Measurements from ENCODE around the gene UTY. TPM values are rescaled to one million over a fixed set of nuclear protein-coding genes. Genes with fewer than 3 reads are reported as not detected.

Gene UTY
- total and polyA plus RNA-seq, 12 donors, result 1.3 to 15.8 (median 14.2) TPM; not detected in 3

DNA sequence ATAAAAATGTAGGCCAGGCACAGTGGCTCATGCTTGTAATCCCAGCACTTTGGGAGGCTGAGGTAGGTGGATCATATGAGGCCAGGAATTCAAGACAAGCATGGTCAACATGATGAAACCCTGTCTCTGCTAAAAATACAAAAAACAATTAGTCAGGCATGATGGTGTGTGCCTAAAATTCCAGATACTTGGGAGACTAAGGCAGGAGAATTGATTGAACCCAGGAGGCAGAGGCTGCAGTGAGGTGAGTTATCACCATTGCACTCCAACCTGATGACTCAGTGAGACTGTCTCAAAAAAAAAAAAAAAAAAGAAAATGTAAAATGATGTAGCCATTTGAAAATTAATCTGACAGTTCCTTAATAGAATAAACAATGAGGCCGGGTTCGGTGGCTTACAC lies 171.9 kb downstream of the UTY start:
- Histone ChIP-seq H3K4me1 (no peaks in the 10 kb centered on the region), H3K27ac (no peak overlapping the region), H3K9me3 (no peaks in the 10 kb centered on the region), H3K36me3 (peaks cover 0 to 44% (median 0%) of the 10 kb centered on the region in 9 donors), H3K27me3 (no peaks in the 10 kb centered on the region), H3K4me3 (no peak overlapping the region)
- WGBS, 2 donors, result 100% methylated on average over 2 of the region's 2 CpGs
- intact Hi-C loops (cut with DNase I), result no loop called here
- ATAC-seq (no peak), DNase-seq (no peak)
- TF ChIP-seq, protein P1, sequence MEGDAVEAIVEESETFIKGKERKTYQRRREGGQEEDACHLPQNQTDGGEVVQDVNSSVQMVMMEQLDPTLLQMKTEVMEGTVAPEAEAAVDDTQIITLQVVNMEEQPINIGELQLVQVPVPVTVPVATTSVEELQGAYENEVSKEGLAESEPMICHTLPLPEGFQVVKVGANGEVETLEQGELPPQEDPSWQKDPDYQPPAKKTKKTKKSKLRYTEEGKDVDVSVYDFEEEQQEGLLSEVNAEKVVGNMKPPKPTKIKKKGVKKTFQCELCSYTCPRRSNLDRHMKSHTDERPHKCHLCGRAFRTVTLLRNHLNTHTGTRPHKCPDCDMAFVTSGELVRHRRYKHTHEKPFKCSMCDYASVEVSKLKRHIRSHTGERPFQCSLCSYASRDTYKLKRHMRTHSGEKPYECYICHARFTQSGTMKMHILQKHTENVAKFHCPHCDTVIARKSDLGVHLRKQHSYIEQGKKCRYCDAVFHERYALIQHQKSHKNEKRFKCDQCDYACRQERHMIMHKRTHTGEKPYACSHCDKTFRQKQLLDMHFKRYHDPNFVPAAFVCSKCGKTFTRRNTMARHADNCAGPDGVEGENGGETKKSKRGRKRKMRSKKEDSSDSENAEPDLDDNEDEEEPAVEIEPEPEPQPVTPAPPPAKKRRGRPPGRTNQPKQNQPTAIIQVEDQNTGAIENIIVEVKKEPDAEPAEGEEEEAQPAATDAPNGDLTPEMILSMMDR (IDR thresholded peaks at IDR 0.05), result no peak

DNA sequence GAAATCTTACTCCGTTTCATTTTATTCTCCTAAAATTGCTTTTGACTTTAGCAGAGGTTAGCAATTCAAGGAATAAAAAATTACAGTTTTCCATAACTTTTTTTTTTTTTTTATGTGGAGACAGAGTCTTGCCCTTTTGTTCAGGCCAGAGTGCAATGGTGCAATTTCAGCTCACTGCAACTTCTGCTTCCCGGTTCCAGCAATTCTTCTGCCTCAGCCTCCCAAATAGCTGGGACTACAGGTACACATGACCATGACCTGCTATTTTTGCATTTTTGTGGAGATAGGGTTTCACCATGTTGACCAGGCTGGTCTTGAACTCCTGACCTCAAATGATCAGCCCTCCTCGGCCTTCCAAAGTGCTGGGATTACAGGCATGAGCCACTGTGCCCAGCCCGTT lies 179.0 kb downstream of the UTY start:
- 89 to 98% methylated on average over 4 of the region's 4 CpGs for WGBS, 2 donors
- no peaks in the 10 kb centered on the region for H3K4me1 ChIP-seq
- intact Hi-C loops (cut with DNase I), result no loop called here
- ATAC-seq (no peak), DNase-seq (no peak)
- TF ChIP-seq, protein P1 (IDR thresholded peaks at IDR 0.05), result no peak
- peaks cover 0 to 96% (median 0%) of the 10 kb centered on the region in 9 donors for H3K36me3 ChIP-seq
- H3K27me3 ChIP-seq, result no peaks in the 10 kb centered on the region
- no peak overlapping the region for H3K4me3 ChIP-seq
- H3K9me3 ChIP-seq, result no peaks in the 10 kb centered on the region
- no peak overlapping the region for H3K27ac ChIP-seq

DNA sequence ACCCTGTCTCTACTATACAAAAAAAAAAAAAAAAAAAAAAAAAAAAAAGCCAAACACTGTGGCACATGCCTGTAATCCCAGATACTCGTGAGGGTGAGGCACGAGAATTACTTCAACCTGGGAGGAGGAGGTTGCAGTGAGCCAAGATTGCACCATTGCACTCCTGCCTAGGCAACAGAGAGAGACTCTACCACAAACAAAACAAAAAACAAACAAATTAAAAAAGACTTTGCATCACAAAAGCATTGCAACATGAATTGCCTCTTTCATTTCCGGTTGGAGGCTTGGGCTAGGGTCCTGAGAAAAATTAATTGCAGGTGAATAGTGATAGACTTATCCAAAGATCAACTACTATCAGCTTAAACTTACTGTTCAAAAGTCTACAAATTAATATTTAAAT lies 180.4 kb downstream of the UTY start:
- no peak overlapping the region for H3K4me3 ChIP-seq
- intact Hi-C loops (cut with DNase I), result no loop called here
- H3K9me3 ChIP-seq, result no peaks in the 10 kb centered on the region
- TF ChIP-seq, protein P1 (IDR thresholded peaks at IDR 0.05), result no peak
- H3K27ac ChIP-seq, result no peak overlapping the region
- ATAC-seq, result no peak
- H3K36me3 ChIP-seq, result peaks cover 0 to 96% (median 0%) of the 10 kb centered on the region in 9 donors
- no peaks in the 10 kb centered on the region for H3K4me1 ChIP-seq
- WGBS, 2 donors, result 87 to 93% methylated on average over 3 of the region's 3 CpGs
- no peaks in the 10 kb centered on the region for H3K27me3 ChIP-seq
- DNase-seq, result no peak

DNA sequence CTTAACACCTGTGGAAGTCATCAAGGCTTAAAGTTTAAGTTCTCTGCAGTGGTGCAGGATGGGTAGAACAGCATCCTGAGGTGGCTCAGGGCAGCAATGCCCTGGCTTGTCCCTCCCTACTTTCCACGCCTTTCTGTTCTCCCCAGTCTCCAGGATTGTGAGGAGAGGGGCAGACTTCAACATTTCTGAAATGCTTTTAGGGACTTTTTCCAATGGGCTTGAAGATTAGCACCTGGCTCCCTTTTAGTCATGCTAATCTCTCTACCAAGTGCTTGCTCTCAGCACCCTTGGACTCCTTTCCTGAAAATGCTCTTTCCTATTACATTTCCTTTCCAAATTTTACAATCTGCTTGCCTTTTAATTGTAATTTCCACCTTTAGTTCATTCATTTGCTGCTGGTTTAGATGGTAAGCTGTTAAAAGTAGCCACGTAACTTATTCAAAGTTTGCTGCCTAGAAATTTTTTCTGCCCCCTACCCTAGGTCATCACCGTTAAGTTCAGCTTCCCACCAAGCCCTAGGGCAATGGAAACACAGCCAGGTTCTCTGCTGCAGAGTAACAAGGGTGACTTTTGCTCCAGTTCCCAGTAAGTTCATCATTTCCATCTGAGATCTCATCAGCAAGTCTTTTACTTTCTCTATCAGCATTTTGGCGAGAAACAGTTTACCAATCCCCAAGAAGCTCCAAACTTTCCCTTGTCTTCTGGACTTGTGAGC lies 183.5 kb downstream of the UTY start:
- TF ChIP-seq, protein P1 (IDR thresholded peaks at IDR 0.05), result no peak
- Histone ChIP-seq H3K9me3 (no peaks in the 10 kb centered on the region), H3K27me3 (no peaks in the 10 kb centered on the region), H3K4me3 (no peak overlapping the region), H3K27ac (no peak overlapping the region), H3K4me1 (no peaks in the 10 kb centered on the region), H3K36me3 (peaks cover 0 to 96% (median 0%) of the 10 kb centered on the region in 9 donors)
- no peak for DNase-seq
- intact Hi-C loops (cut with DNase I), result no loop called here
- ATAC-seq, result no peak
- WGBS, 2 donors, result 70 to 96% methylated on average over 4 of the region's 4 CpGs

Data from heart right ventricle (tissue), 16 donors.